ENCODE measurements around the gene GPER1. TPM values are rescaled to one million over a fixed set of nuclear protein-coding genes. Genes with fewer than 3 reads are reported as not detected.

Gene GPER1
- polyA plus RNA-seq, 1 donor (not counting 4 experiments of a cell fraction or from before 2014, with no cell fraction given) = 0.05 TPM

- H3K36me3 ChIP-seq (ENCODE audit: control insufficient read depth in 2 of 2, extremely low read depth in 1 of 2, insufficient read depth in 2 of 2, low read length in 2 of 2) = peaks cover 6 to 7% of the 10 kb centered on the region in 2 experiments
- H4K20me1 ChIP-seq (ENCODE audit: control insufficient read depth, extremely low read depth, insufficient read depth, low read length) = no peaks in the 10 kb centered on the region
- no peak for TF ChIP-seq CTCF (optimal IDR thresholded peaks at IDR 0.05 in 1 of 3, IDR thresholded peaks at IDR 0.05 in 1 of 3, conservative IDR thresholded peaks at IDR 0.05 in 1 of 3; ENCODE audit: extremely low read depth in 1 of 3, insufficient read depth in 2 of 3, low read length in 3 of 3)
- TF ChIP-seq EZH2 (IDR thresholded peaks at IDR 0.05; ENCODE audit: low read length) = no peak
- H3K4me3 ChIP-seq (ENCODE audit: control insufficient read depth in 2 of 3, extremely low read depth in 1 of 3, insufficient read depth in 2 of 3, low read depth in 1 of 3, low read length in 3 of 3) = no peak overlapping the region
- H3K9me1 ChIP-seq (ENCODE audit: control insufficient read depth, extremely low read depth, insufficient read depth, low read length) = peaks cover 2% of the 10 kb centered on the region
- H3K4me2 ChIP-seq (ENCODE audit: control insufficient read depth, extremely low read depth, insufficient read depth, low read depth, low read length) = no peak overlapping the region
- peaks cover 6% of the 10 kb centered on the region for H3K4me1 ChIP-seq (ENCODE audit: control insufficient read depth, extremely low read depth, insufficient read depth, low read length)
- no peak overlapping the region for H2AFZ ChIP-seq (ENCODE audit: control insufficient read depth, low read length)
- H3K79me2 ChIP-seq (ENCODE audit: control insufficient read depth, insufficient read depth, low read length) = no peaks in the 10 kb centered on the region
- no peak overlapping the region for H3K27ac ChIP-seq (ENCODE audit: control insufficient read depth, insufficient read depth, low read length)
- dilution Hi-C loops (cut with MboI; ENCODE audit: extremely low pct_ligation_motif_present, low sequenced_read_pairs) = no loop called here
- H3K27me3 ChIP-seq (ENCODE audit: control insufficient read depth, extremely low read depth, insufficient read depth, low read length) = no peaks in the 10 kb centered on the region
- DNase-seq (ENCODE audit: low read depth, low spot score) (no peak), FAIRE-seq (no peak)
- H3K9ac ChIP-seq (ENCODE audit: control insufficient read depth, extremely low read depth, insufficient read depth, low read length) = no peak overlapping the region
- H3K9me3 ChIP-seq (ENCODE audit: control insufficient read depth, low read depth, low read length) = no peaks in the 10 kb centered on the region
Measured at GRCh38 chr7:1056785-1057410, 31.0 kb upstream of the GPER1 start.

DNA sequence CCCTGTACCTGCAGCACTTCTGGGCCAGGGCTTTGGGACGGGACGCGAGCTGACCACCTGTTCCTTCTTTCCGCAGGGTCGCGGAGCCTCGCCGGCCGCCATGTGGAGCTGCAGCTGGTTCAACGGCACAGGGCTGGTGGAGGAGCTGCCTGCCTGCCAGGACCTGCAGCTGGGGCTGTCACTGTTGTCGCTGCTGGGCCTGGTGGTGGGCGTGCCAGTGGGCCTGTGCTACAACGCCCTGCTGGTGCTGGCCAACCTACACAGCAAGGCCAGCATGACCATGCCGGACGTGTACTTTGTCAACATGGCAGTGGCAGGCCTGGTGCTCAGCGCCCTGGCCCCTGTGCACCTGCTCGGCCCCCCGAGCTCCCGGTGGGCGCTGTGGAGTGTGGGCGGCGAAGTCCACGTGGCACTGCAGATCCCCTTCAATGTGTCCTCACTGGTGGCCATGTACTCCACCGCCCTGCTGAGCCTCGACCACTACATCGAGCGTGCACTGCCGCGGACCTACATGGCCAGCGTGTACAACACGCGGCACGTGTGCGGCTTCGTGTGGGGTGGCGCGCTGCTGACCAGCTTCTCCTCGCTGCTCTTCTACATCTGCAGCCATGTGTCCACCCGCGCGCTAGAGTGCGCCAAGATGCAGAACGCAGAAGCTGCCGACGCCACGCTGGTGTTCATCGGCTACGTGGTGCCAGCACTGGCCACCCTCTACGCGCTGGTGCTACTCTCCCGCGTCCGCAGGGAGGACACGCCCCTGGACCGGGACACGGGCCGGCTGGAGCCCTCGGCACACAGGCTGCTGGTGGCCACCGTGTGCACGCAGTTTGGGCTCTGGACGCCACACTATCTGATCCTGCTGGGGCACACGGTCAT lies 30.3 kb upstream of the GPER1 start:
- DNase-seq (ENCODE audit: low read depth, low spot score) (no peak), FAIRE-seq (no peak)
- Histone ChIP-seq H3K4me1 (ENCODE audit: control insufficient read depth, extremely low read depth, insufficient read depth, low read length) (peaks cover 14% of the 10 kb centered on the region), H3K27me3 (ENCODE audit: control insufficient read depth, extremely low read depth, insufficient read depth, low read length) (no peaks in the 10 kb centered on the region), H3K36me3 (ENCODE audit: control insufficient read depth in 2 of 2, extremely low read depth in 1 of 2, insufficient read depth in 2 of 2, low read length in 2 of 2) (peaks cover 6 to 7% of the 10 kb centered on the region in 2 experiments), H3K9me1 (ENCODE audit: control insufficient read depth, extremely low read depth, insufficient read depth, low read length) (peaks cover 2% of the 10 kb centered on the region), H2AFZ (ENCODE audit: control insufficient read depth, low read length) (no peak overlapping the region), H3K4me2 (ENCODE audit: control insufficient read depth, extremely low read depth, insufficient read depth, low read depth, low read length) (no peak overlapping the region), H3K79me2 (ENCODE audit: control insufficient read depth, insufficient read depth, low read length) (no peaks in the 10 kb centered on the region), H3K9ac (ENCODE audit: control insufficient read depth, extremely low read depth, insufficient read depth, low read length) (no peak overlapping the region), H3K9me3 (ENCODE audit: control insufficient read depth, low read depth, low read length) (no peaks in the 10 kb centered on the region), H3K4me3 (ENCODE audit: control insufficient read depth in 2 of 3, extremely low read depth in 1 of 3, insufficient read depth in 2 of 3, low read depth in 1 of 3, low read length in 3 of 3) (no peak overlapping the region), H4K20me1 (ENCODE audit: control insufficient read depth, extremely low read depth, insufficient read depth, low read length) (no peaks in the 10 kb centered on the region), H3K27ac (ENCODE audit: control insufficient read depth, insufficient read depth, low read length) (no peak overlapping the region)
- no peak for TF ChIP-seq CTCF (optimal IDR thresholded peaks at IDR 0.05 in 1 of 3, IDR thresholded peaks at IDR 0.05 in 1 of 3, conservative IDR thresholded peaks at IDR 0.05 in 1 of 3; ENCODE audit: extremely low read depth in 1 of 3, insufficient read depth in 2 of 3, low read length in 3 of 3)
- no peak for TF ChIP-seq EZH2 (IDR thresholded peaks at IDR 0.05; ENCODE audit: low read length)
- dilution Hi-C loops (cut with MboI; ENCODE audit: extremely low pct_ligation_motif_present, low sequenced_read_pairs) = no loop called here
